Naive thymus-derived CD4-positive, alpha-beta T cell (primary cell): Measurements from ENCODE around the gene GALNT15. TPM values are rescaled to one million over a fixed set of nuclear protein-coding genes. Genes with fewer than 3 reads are reported as not detected.

Source experiments
- ATAC-seq: fragments of 150-1000 bp; cut with Tn5 transposase; 2 replicates; pipeline ENCODE4 v1.10.0; 2021; ENCODE audit warnings: mild to moderate bottlenecking, moderate library complexity
- CTCF ChIA-PET: fragments of 350-600 bp; sonication (Branson Sonifier 250); formaldehyde crosslinking; loops from one replicate; lab custom pipeline; 2021; ENCODE audit warnings: antibody characterized with exemption; lab: Charles Lee
- POLR2A ChIA-PET: fragments of 350-600 bp; sonication (Branson Sonifier 250); formaldehyde crosslinking; loops from one replicate; lab custom pipeline; 2021; ENCODE audit warnings: antibody characterized with exemption, inconsistent platforms; lab: Charles Lee
- DNase-seq, 9 donors: peaks; one replicate each; pipeline versions ENCODE4 v3.0.0 to v3.0.0-alpha.2; 2020 to 2022; ENCODE audit warnings: mixed read lengths in 1 of 9
- H3K27ac ChIP-seq: one replicate; pipeline ENCODE4 v1.7.0; 2013; ENCODE audit warnings: mild to moderate bottlenecking, low read depth, low read length, moderate library complexity
- H3K27me3 ChIP-seq, 2 donors: one replicate each; pipeline ENCODE4 v1.7.0; 2013; ENCODE audit warnings: low read length in 2 of 2, mild to moderate bottlenecking in 2 of 2, moderate library complexity in 2 of 2; ENCODE audit not compliant: control insufficient read depth in 2 of 2, insufficient read depth in 2 of 2
- H3K36me3 ChIP-seq, 3 experiments: 1 replicate in 2 of 3; 2 replicates in 1 of 3; pipeline ENCODE4 v1.7.0; 2013; ENCODE audit warnings: low read length in 3 of 3, mild to moderate bottlenecking in 3 of 3, moderate library complexity in 1 of 3; ENCODE audit not compliant: insufficient read depth in 3 of 3, control insufficient read depth in 2 of 3
- H3K4me1 ChIP-seq, 2 donors: one replicate each; pipeline ENCODE4 v1.7.0; 2013; ENCODE audit warnings: low read length in 2 of 2, mild to moderate bottlenecking in 2 of 2, moderate library complexity in 1 of 2; ENCODE audit not compliant: control insufficient read depth in 2 of 2, insufficient read depth in 2 of 2
- H3K4me3 ChIP-seq: 2 replicates; pipeline ENCODE4 v1.7.0; 2013; ENCODE audit warnings: mild to moderate bottlenecking, low read length
- H3K9me3 ChIP-seq, 3 experiments: 1 replicate in 2 of 3; 2 replicates in 1 of 3; pipeline ENCODE4 v1.7.0; 2013; ENCODE audit warnings: low read length in 3 of 3; ENCODE audit not compliant: control insufficient read depth in 2 of 3
- H3K27ac Mint-ChIP-seq, 9 donors: one replicate each; pipeline ENCODE4 v1.8.0; 2020 to 2022; ENCODE audit warnings: mixed read lengths in 9 of 9, mild to moderate bottlenecking in 8 of 9, moderate library complexity in 5 of 9, inconsistent platforms in 2 of 9
- H3K27me3 Mint-ChIP-seq, 5 donors: one replicate each; pipeline ENCODE4 v1.8.0; 2021 to 2022; ENCODE audit warnings: mixed read lengths in 5 of 5, mild to moderate bottlenecking in 1 of 5
- H3K36me3 Mint-ChIP-seq, 5 donors: one replicate each; pipeline ENCODE4 v1.8.0; 2020 to 2022; ENCODE audit warnings: mixed read lengths in 5 of 5, mild to moderate bottlenecking in 3 of 5, inconsistent platforms in 1 of 5
- H3K4me1 Mint-ChIP-seq, 7 donors: one replicate each; pipeline ENCODE4 v1.8.0; 2020 to 2022; ENCODE audit warnings: mixed read lengths in 7 of 7, mild to moderate bottlenecking in 3 of 7, inconsistent platforms in 1 of 7
- H3K4me3 Mint-ChIP-seq, 10 donors: one replicate each; pipeline ENCODE4 v1.8.0; 2020 to 2022; ENCODE audit warnings: mild to moderate bottlenecking in 10 of 10, mixed read lengths in 10 of 10, moderate library complexity in 6 of 10, inconsistent platforms in 2 of 10
- H3K9me3 Mint-ChIP-seq, 11 donors: one replicate each; pipeline ENCODE4 v1.8.0; 2020 to 2022; ENCODE audit warnings: mixed read lengths in 11 of 11, mild to moderate bottlenecking in 4 of 11, inconsistent platforms in 1 of 11, moderate library complexity in 1 of 11
- intact Hi-C, 2 donors: fragments of 100-400 bp; cut with micrococcal nuclease; formaldehyde crosslinking; loops; one replicate each; pipeline ENCODE4 v1.15.1; 2023
- polyA plus RNA-seq, 2 donors: library from polyadenylated mRNA; unstranded; fragments of 300-500 nt; fragmentation: Illumina TruSeq; gene quantifications; one replicate each; pipeline ENCODE4 v1.2.3, GENCODE V29; 2021
- total RNA-seq, 6 experiments: library from RNA in 5 of 6; stranded (reverse) in 5 of 6; gene quantifications; 1 replicate in 5 of 6; 2 replicates in 1 of 6; pipeline ENCODE4 v1.2.3 and lab custom pipeline; 2021 to 2026

The GALNT15 gene
- total and polyA plus RNA-seq, 7 experiments from 2014 or later: 0.46 TPM; not detected in 6

DNA sequence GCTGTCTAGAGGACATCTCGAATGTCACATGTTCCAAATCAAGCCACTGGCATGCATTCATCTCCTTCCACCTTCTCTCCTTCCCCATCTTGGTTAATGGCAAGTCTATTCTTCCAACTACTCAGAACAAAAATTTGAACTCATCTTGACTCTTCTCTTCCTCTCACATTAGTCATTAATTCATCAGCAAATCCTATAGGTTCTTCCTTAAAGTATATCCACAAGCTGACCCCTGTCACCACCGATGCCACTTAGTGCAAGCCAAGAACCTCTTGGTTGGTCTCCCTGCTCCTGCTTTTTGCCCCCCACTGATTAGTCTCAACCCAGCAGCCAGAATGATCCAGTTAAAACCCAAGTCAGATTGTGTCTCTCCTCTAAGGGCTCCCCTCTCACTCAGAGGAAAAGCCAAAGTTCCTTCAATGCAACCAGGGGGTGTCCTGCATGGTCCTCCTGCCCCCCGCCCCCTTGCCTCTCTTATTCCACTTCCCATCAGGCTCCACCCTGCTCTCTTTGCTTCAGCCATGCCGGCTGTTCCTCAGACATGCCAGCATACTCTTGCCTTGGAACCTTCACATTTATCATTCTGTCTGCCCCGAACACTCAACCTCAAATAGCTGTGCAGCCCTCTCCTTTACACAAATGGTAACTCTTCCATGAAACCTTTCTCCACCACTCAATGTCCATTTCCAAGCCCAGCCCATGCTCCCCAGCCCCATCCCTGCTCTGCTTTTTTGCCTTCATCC, 1.0 kb upstream of the GALNT15 start:
- no peaks in the 10 kb centered on the region for H3K36me3 ChIP-seq
- no peak for DNase-seq
- intact Hi-C loops: no loop called here
- Mint-ChIP-seq H3K9me3 (peaks cover 0 to 4% (median 0%) of the 10 kb centered on the region in 11 donors), H3K27me3 (peaks cover 9 to 28% (median 14%) of the 10 kb centered on the region in 5 donors), H3K4me3 (no peak overlapping the region), H3K27ac (no peak overlapping the region), H3K4me1 (peaks cover 0 to 4% (median 1%) of the 10 kb centered on the region in 7 donors), H3K36me3 (no peaks in the 10 kb centered on the region)
- POLR2A ChIA-PET: no interaction called here
- H3K9me3 ChIP-seq: no peaks in the 10 kb centered on the region
- no peaks in the 10 kb centered on the region for H3K27me3 ChIP-seq
- no peak for ATAC-seq
- H3K4me3 ChIP-seq: no peak overlapping the region
- CTCF ChIA-PET: interaction anchor here (0.6 kb wide), 1 partner anchor 124 kb away, joined by 8 read pairs; no protein-coding TSS in a partner anchor
- H3K27ac ChIP-seq: no peak overlapping the region
- no peaks in the 10 kb centered on the region for H3K4me1 ChIP-seq

DNA sequence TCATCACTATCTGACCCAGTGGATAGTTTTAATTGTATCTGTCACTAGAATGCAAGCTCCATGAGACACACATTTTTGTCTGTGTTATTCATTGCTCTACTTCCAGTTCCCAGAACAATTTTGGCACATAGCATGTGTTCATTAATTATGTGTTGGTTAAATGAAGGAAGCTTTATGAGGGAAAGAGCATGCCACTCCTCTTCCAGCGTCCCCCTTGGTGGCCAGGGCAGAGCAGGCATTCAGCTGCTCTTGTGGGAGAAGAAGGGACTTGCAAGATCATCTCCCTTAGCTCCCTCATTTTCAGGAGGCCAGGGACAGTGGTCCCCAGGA, 489 bp upstream of the GALNT15 start:
- intact Hi-C loops: no loop called here
- Mint-ChIP-seq H3K36me3 (no peaks in the 10 kb centered on the region), H3K4me1 (peaks cover 0 to 7% (median 5%) of the 10 kb centered on the region in 7 donors), H3K27me3 (peaks cover 9 to 28% (median 19%) of the 10 kb centered on the region in 5 donors), H3K27ac (no peak overlapping the region), H3K4me3 (no peak overlapping the region), H3K9me3 (peaks cover 0 to 4% (median 0%) of the 10 kb centered on the region in 11 donors)
- H3K27me3 ChIP-seq: no peaks in the 10 kb centered on the region
- H3K36me3 ChIP-seq: no peaks in the 10 kb centered on the region
- ChIA-PET CTCF (interaction anchor here (0.6 kb wide), 1 partner anchor 124 kb away, joined by 8 read pairs; no protein-coding TSS in a partner anchor), POLR2A (no interaction called here)
- H3K4me1 ChIP-seq: no peaks in the 10 kb centered on the region
- no peak overlapping the region for H3K4me3 ChIP-seq
- DNase-seq (no peak), ATAC-seq (no peak)
- H3K9me3 ChIP-seq: no peaks in the 10 kb centered on the region
- no peak overlapping the region for H3K27ac ChIP-seq

DNA sequence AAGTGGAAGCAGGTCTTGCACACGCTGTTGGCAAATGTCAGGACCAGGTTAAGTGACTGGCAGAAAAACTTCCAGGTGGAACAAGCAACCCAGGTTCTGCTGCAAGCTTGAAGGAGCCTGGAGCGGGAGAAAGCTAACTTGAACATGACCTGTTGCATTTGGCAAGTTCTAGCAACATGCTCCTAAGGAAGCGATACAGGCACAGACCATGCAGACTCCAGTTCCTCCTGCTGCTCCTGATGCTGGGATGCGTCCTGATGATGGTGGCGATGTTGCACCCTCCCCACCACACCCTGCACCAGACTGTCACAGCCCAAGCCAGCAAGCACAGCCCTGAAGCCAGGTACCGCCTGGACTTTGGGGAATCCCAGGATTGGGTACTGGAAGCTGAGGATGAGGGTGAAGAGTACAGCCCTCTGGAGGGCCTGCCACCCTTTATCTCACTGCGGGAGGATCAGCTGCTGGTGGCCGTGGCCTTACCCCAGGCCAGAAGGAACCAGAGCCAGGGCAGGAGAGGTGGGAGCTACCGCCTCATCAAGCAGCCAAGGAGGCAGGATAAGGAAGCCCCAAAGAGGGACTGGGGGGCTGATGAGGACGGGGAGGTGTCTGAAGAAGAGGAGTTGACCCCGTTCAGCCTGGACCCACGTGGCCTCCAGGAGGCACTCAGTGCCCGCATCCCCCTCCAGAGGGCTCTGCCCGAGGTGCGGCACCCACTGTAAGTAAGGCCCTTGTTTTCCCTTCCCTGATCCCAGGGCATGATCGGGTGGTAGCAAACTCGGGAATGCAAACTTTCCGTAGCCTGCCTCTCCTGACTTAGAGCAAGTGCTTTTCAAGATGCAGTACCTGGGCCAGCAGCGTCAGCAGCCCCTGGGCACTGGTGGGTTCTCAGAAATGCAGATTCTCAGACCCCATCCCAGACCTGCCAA, 759 bp downstream of the GALNT15 start:
- Histone ChIP-seq H3K4me3 (no peak overlapping the region), H3K27ac (no peak overlapping the region), H3K9me3 (no peaks in the 10 kb centered on the region), H3K36me3 (no peaks in the 10 kb centered on the region), H3K4me1 (no peaks in the 10 kb centered on the region), H3K27me3 (no peaks in the 10 kb centered on the region)
- intact Hi-C loops: loop anchor here in 1 of 2 donors (5.0 kb wide), 1 partner anchor 543 kb away; no protein-coding TSS in a partner anchor
- POLR2A ChIA-PET: no interaction called here
- CTCF ChIA-PET: interaction anchor here (1.2 kb wide), 1 partner anchor 16 kb away, joined by 3 read pairs; no protein-coding TSS in a partner anchor
- no peaks in the 10 kb centered on the region for H3K36me3 Mint-ChIP-seq
- no peak overlapping the region for H3K27ac Mint-ChIP-seq
- no peak overlapping the region for H3K4me3 Mint-ChIP-seq
- H3K9me3 Mint-ChIP-seq: peaks cover 0 to 2% (median 0%) of the 10 kb centered on the region in 11 donors
- DNase-seq: no peak
- H3K4me1 Mint-ChIP-seq: peaks cover 0 to 7% (median 5%) of the 10 kb centered on the region in 7 donors
- no peak for ATAC-seq
- H3K27me3 Mint-ChIP-seq: peaks cover 9 to 26% (median 19%) of the 10 kb centered on the region in 5 donors

DNA sequence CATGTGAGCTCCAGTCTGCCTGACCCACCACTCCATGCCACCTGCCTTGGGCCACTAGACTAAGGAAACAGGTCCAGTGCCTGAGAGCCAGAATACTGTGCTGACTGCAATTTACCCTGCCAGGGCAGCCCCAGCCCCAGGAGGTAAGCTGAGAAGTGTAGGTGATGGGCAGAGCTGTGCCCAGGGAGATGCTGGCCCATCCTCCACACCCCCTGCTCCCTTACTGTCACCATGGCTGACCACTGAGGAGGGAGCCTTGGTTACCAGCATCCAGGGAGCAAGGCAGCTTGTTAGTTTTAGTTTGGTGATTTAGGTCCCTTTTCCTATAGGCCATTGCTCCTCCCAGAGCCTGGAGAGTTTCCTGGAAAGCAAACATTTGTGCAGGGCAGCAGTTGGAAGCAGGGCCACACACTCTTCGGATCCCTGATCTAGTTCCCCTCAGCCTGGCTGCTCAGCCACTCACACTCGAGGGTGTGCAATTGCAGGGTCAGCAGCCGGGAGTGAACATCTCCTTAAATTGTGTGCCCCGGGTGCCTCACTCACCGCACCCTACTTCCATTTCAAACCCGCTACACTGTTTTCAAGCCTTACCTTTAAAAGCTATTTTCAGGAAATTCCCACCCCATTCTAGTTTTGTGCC, 2.0 kb downstream of the GALNT15 start:
- no peaks in the 10 kb centered on the region for H3K4me1 ChIP-seq
- ChIA-PET CTCF (interaction anchor here (1.2 kb wide), 2 partner anchors 14 to 31 kb away, joined by 3 read pairs; no protein-coding TSS in a partner anchor), POLR2A (no interaction called here)
- H3K4me3 ChIP-seq: no peak overlapping the region
- H3K27ac Mint-ChIP-seq: no peak overlapping the region
- H3K9me3 Mint-ChIP-seq: peaks cover 0 to 2% (median 0%) of the 10 kb centered on the region in 11 donors
- no peaks in the 10 kb centered on the region for H3K36me3 ChIP-seq
- H3K27ac ChIP-seq: no peak overlapping the region
- no peak overlapping the region for H3K4me3 Mint-ChIP-seq
- ATAC-seq (no peak), DNase-seq (no peak)
- no peaks in the 10 kb centered on the region for H3K36me3 Mint-ChIP-seq
- no peaks in the 10 kb centered on the region for H3K9me3 ChIP-seq
- H3K4me1 Mint-ChIP-seq: peaks cover 0 to 7% (median 5%) of the 10 kb centered on the region in 7 donors
- intact Hi-C loops: loop anchor here in 1 of 2 donors (5.0 kb wide), 1 partner anchor 544 kb away; no protein-coding TSS in a partner anchor
- H3K27me3 ChIP-seq: no peaks in the 10 kb centered on the region
- H3K27me3 Mint-ChIP-seq: peaks cover 9 to 24% (median 19%) of the 10 kb centered on the region in 5 donors

DNA sequence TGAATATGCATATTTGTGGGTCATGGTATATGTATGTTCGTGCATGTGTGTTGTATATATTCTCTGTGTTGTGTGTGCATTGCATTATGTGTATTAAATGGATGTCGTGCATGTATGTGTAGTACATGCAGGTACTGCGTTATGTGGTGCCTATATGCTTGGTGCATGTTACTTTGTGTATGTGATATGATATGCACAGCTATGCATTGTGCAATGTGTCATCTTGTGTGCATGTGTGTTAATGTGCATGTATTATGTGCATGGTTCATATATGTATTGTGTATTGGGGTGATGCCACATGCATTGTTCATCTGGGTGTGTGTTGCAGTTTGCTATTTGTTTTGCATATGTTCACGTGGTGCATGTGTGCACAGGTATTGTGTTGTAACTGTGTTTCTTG, 2.9 kb downstream of the GALNT15 start:
- intact Hi-C loops: loop anchor here in 1 of 2 donors (5.0 kb wide), 1 partner anchor 545 kb away; no protein-coding TSS in a partner anchor
- peaks cover 9 to 24% (median 19%) of the 10 kb centered on the region in 5 donors for H3K27me3 Mint-ChIP-seq

More for the DNA sequence above, 2.9 kb downstream of the GALNT15 start:
- no peaks in the 10 kb centered on the region for H3K36me3 ChIP-seq
- DNase-seq: no peak
- no peaks in the 10 kb centered on the region for H3K27me3 ChIP-seq
- no peaks in the 10 kb centered on the region for H3K9me3 ChIP-seq
- ChIA-PET CTCF (interaction anchor here (1.2 kb wide), 1 partner anchor 32 kb away, joined by 3 read pairs; no protein-coding TSS in a partner anchor), POLR2A (no interaction called here)
- H3K4me1 Mint-ChIP-seq: peaks cover 0 to 7% (median 5%) of the 10 kb centered on the region in 7 donors
- H3K4me3 Mint-ChIP-seq: no peak overlapping the region
- H3K9me3 Mint-ChIP-seq: peaks cover 0 to 2% (median 0%) of the 10 kb centered on the region in 11 donors
- H3K27ac ChIP-seq: no peak overlapping the region
- H3K27ac Mint-ChIP-seq: no peak overlapping the region
- no peak overlapping the region for H3K4me3 ChIP-seq
- no peak for ATAC-seq
- no peaks in the 10 kb centered on the region for H3K4me1 ChIP-seq
- no peaks in the 10 kb centered on the region for H3K36me3 Mint-ChIP-seq
